GM18520 (cell line): Measurements from ENCODE around the gene ZDHHC19.
A peak's percentile ranks its signal among the peaks of the same experiment; 100 is the strongest.
"Not testable (repeated sequence)": the region's sequence is repeated elsewhere in the genome, so short reads cannot be mapped to it uniquely, and the experiment has no call there.

Experiments
- ATAC-seq: cut with Tn5 transposase; IDR thresholded peaks from one replicate; pipeline ENCODE4 v1.9.1; 2021; ENCODE audit not compliant: unreplicated experiment

Gene ZDHHC19

GRCh38 chr3:196225763-196226364, 14.7 kb upstream of the ZDHHC19 start:
- ATAC-seq: no peak

- ATAC-seq: no peak
These were observed 13.9 kb upstream of the ZDHHC19 start for GRCh38 chr3:196225086-196225485.

GRCh38 chr3:196222876-196223595, 11.8 kb upstream of the ZDHHC19 start:
- ATAC-seq: no peak

- ATAC-seq: no peak
These were observed 9.8 kb upstream of the ZDHHC19 start for GRCh38 chr3:196220991-196221390.

GRCh38 chr3:196220587-196220986, 9.4 kb upstream of the ZDHHC19 start:
- no peak for ATAC-seq

- no peak for ATAC-seq
These were observed 8.7 kb upstream of the ZDHHC19 start for GRCh38 chr3:196219970-196220311.

GRCh38 chr3:196219194-196219969, 8.2 kb upstream of the ZDHHC19 start:
- peak; percentile 72 for ATAC-seq

GRCh38 chr3:196218155-196218712, 7.0 kb upstream of the ZDHHC19 start:
- no peak for ATAC-seq

GRCh38 chr3:196217307-196218154, 6.3 kb upstream of the ZDHHC19 start:
- ATAC-seq: no peak

GRCh38 chr3:196216681-196217211, 5.5 kb upstream of the ZDHHC19 start:
- no peak for ATAC-seq

- ATAC-seq: no peak
These were observed 4.9 kb upstream of the ZDHHC19 start, which contains the start of gene SLC51A for GRCh38 chr3:196216089-196216564. SLC51A (plus strand) TSS chr3:196216534; CDS start chr3:196216713, 179 bp downstream.

GRCh38 chr3:196215493-196216020, 4.4 kb upstream of the ZDHHC19 start:
- no peak for ATAC-seq

- ATAC-seq: no peak
These were observed 3.7 kb upstream of the ZDHHC19 start for GRCh38 chr3:196214783-196215441.

GRCh38 chr3:196209944-196210672, 1.1 kb downstream of the ZDHHC19 start:
- not testable (repeated sequence) for ATAC-seq

GRCh38 chr3:196208942-196209695, 2.1 kb downstream of the ZDHHC19 start:
- ATAC-seq: no peak

GRCh38 chr3:196207833-196208607, 3.2 kb downstream of the ZDHHC19 start:
- no peak for ATAC-seq

- no peak for ATAC-seq
These were observed 3.9 kb downstream of the ZDHHC19 start for GRCh38 chr3:196207159-196207832.
